Measurements from ENCODE around the gene PHACTR1.

GRCh38 chr6:13079096-13079723 is 362.6 kb downstream of the PHACTR1 start:
- TF ChIP-seq POLR2AphosphoS5 (IDR thresholded peaks at IDR 0.05; ENCODE audit: borderline replicate concordance, low read depth, low read length): no peak
- no peak for TF ChIP-seq EZH2 (IDR thresholded peaks at IDR 0.05)
- TF ChIP-seq FOXP2 (optimal IDR thresholded peaks at IDR 0.05; ENCODE audit: control extremely low read depth, extremely low read length, insufficient read depth): no peak

Data from SK-N-MC (cell line).